ENCODE results near the gene ANKFN1. TPM values are rescaled to one million over a fixed set of nuclear protein-coding genes. Genes with fewer than 3 reads are reported as not detected.

Gene ANKFN1
- total and polyA plus RNA-seq, 10 of the 15 experiments (the other 5 are each of a cell fraction or from before 2014, with no cell fraction given) = 0.19 TPM; not detected in 9

DNA sequence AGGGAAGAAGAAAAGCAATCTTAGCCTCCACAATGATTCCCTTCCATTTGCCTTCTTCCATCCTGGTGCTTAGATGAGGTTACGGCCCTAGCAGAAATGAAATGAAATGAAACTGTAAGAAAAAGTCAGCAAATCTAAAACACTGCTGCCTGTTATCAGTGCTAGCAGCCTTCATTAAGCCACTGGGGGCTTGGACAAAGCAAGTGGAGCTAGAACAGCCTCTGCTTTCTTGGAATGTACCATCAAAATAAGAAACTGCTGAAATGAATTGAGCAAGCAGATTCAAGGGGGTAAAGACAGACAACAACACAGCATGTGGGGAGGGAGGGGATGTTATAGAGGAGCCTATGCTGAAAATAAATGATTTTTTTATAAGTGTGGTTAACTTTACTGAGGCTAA is 5.1 kb downstream of the ANKFN1 start:
- no TSS peak for BruUV-seq (replicated peaks)
- in situ Hi-C loops (cut with MboI) = no loop called here
- Histone ChIP-seq H3K36me3 (ENCODE audit: control insufficient read depth in 2 of 2, insufficient read depth in 2 of 2, low read length in 1 of 2) (no peaks in the 10 kb centered on the region), H3K27ac (ENCODE audit: control insufficient read depth, insufficient read depth) (no peak overlapping the region), H3K9ac (ENCODE audit: control insufficient read depth, insufficient read depth, low read length) (no peak overlapping the region), H2AFZ (ENCODE audit: control insufficient read depth, low read depth, low read length) (no peak overlapping the region), H3K4me3 (no peak overlapping the region), H3K4me1 (ENCODE audit: control insufficient read depth, insufficient read depth, low read length) (no peaks in the 10 kb centered on the region), H3K27me3 (replicated peaks in 1 of 2; ENCODE audit: control insufficient read depth in 2 of 2, insufficient read depth in 2 of 2, low read length in 1 of 2) (no peaks in the 10 kb centered on the region), H3K79me2 (ENCODE audit: control insufficient read depth, insufficient read depth, low read length) (no peaks in the 10 kb centered on the region), H3K4me2 (ENCODE audit: control insufficient read depth, insufficient read depth) (no peak overlapping the region), H4K20me1 (ENCODE audit: control insufficient read depth, insufficient read depth) (no peaks in the 10 kb centered on the region), H3K9me3 (replicated peaks; ENCODE audit: control insufficient read depth, insufficient read depth, low read length) (no peaks in the 10 kb centered on the region)
- 0% methylated on average over 1 of the region's 1 CpG for WGBS (ENCODE audit: insufficient coverage, insufficient replicate concordance, low lambda C conversion rate, missing lambda C conversion rate)
- SMC1A ChIA-PET (ENCODE audit: uncharacterized antibody, unreplicated experiment) = no interaction called here
- FAIRE-seq (no peak), DNase-seq (ENCODE audit: low read depth, low spot score) (no peak), ATAC-seq (no peak)
- TF ChIP-seq, protein P1, sequence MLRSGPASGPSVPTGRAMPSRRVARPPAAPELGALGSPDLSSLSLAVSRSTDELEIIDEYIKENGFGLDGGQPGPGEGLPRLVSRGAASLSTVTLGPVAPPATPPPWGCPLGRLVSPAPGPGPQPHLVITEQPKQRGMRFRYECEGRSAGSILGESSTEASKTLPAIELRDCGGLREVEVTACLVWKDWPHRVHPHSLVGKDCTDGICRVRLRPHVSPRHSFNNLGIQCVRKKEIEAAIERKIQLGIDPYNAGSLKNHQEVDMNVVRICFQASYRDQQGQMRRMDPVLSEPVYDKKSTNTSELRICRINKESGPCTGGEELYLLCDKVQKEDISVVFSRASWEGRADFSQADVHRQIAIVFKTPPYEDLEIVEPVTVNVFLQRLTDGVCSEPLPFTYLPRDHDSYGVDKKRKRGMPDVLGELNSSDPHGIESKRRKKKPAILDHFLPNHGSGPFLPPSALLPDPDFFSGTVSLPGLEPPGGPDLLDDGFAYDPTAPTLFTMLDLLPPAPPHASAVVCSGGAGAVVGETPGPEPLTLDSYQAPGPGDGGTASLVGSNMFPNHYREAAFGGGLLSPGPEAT (IDR thresholded peaks at IDR 0.05; ENCODE audit: low read depth) = no peak
- TF ChIP-seq BMI1 (IDR thresholded peaks at IDR 0.05; ENCODE audit: borderline replicate concordance) (no peak), TARDBP (IDR thresholded peaks at IDR 0.05; ENCODE audit: borderline replicate concordance) (no peak), ZBTB33 (IDR thresholded peaks at IDR 0.05) (no peak), IRF5 (IDR thresholded peaks at IDR 0.05; ENCODE audit: borderline replicate concordance) (no peak), RFX5 (IDR thresholded peaks at IDR 0.05; ENCODE audit: low read depth, low read length) (no peak), ATF7 (IDR thresholded peaks at IDR 0.05; ENCODE audit: low read depth) (no peak)
- TF ChIP-seq, protein P2, sequence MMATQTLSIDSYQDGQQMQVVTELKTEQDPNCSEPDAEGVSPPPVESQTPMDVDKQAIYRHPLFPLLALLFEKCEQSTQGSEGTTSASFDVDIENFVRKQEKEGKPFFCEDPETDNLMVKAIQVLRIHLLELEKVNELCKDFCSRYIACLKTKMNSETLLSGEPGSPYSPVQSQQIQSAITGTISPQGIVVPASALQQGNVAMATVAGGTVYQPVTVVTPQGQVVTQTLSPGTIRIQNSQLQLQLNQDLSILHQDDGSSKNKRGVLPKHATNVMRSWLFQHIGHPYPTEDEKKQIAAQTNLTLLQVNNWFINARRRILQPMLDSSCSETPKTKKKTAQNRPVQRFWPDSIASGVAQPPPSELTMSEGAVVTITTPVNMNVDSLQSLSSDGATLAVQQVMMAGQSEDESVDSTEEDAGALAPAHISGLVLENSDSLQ (IDR thresholded peaks at IDR 0.05) = no peak
- POLR2A ChIA-PET = no interaction called here
- CTCF ChIA-PET = no interaction called here
- RAD21 ChIA-PET (ENCODE audit: unreplicated experiment) = no interaction called here
- intact Hi-C loops (cut with micrococcal nuclease; ENCODE audit: unreplicated experiment) = no loop called here
